HG03064 (cell line): ENCODE measurements around the gene HGS.

Experiments used
- ATAC-seq: cut with Tn5 transposase; IDR thresholded peaks from one replicate; pipeline ENCODE4 v1.9.1; 2021; ENCODE audit warnings: low read depth; ENCODE audit not compliant: unreplicated experiment

Gene HGS

DNA sequence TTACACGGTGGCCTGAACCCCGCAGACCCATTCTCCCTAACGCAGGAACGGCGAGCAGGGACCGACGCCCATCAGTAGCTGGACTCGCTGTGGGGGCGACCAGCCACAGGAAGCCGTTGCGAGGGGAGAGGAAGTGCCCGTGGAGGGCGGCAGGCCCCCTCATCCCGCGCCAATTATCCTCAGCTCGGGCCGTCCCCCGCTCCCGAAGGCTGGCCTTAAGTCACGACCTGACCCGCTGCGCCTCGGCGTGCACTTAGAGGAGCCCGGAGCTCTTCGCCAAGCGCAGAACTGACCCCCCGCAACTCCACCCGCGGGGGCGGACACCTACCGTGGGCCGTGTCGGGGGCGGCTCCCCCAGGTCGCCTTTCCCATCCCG, 615 bp upstream of the HGS start:
- ATAC-seq: peak; percentile 7

DNA sequence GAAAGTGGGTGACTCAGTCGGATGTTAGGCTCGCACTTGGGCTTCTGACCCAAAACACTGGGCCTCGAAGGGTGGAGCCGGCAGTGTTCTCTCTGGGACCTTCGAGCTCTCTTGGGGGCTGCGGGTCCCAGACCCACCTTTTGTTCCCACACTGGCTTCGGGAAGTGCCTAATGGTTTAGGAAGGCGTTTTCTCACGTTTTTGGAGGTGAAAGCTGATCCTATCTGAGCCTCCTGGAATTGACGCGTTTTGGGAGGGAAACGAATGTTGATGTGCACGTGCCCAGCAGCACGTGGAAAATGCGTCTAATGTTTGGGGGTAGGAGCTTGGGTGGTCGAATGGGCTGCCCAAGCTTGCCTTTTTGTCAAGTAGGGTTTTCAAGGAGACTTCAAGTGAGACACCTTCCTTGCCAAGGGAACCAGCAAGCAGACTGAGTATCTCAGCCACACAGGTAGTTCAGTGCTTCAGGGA, 666 bp downstream of the HGS start:
- no peak for ATAC-seq

DNA sequence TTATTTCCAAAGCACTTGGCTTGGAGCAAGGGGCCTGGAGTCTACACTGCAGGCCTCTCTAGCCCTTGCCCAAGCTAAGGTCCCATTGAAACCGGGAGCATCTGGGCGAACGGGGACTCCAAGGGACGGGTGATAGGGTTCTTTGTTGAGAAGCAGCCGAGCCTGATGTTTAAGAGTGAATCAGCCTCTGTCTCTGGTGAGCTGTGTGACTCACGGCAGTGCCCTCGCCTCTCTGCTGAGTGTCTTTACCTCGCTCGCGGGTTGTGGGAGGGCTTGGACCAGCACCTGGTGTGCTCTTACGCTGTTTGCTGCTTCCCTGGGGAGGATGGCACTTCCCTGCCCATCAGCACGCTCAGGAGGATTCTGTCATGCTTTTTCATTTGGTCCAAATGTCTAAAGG, 1.3 kb downstream of the HGS start:
- ATAC-seq: no peak

DNA sequence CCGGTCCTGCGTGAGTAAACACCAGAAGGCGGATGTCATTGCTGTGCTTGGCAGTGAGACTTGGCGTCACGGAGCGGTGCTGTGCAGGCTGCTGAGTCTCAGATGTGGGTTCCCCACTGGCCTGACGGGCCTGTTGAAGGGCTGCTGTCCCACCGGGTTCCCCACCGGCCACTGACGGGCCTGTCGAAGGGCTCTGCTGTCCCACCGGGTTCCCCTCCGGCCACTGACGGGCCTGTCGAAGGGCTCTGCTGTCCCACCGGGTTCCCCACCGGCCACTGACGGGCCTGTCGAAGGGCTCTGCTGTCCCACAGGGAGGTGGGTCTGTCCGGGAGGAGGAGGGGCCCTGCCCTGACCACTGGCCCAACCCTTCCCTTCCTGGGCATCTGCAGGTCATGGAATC, 2.8 kb downstream of the HGS start:
- ATAC-seq: no peak

DNA sequence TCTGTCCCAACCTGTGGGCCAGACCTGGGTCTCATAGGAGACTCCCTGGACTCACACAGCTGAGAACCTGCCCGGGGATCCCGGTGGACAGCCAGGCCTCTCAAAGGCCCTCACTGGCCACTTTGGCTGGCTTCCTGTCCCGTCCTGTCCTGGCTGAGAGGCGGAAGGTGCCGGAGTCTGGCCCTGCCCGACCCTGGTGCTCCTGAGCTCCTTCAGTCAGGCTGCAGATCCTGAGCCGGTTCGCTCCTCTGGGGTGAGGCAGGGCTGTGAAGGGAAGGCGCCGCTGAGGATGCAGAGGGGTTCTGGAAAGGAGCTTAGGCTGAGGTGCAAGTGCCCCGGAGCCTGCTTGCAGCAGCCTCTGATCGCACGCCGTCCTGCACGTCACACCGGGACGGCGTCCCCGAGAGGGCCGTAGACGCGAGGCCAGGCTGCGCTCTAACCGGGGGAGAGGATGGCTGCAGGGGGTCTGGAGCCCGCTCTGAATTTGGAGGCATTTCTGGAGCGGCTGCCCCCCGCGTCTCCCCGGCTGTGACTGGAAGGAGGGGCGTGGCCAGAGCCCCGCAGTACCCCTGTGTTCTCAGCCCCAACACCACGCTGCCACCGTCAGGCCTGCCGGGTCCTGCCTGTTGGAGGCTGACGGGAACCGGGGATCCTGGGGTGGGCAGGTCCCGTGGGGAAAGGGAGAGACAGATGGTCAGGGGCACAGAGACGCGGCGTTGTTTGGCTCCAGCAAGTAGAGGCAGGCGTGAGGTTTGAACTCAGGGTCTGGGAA, 4.1 kb downstream of the HGS start:
- no peak for ATAC-seq

DNA sequence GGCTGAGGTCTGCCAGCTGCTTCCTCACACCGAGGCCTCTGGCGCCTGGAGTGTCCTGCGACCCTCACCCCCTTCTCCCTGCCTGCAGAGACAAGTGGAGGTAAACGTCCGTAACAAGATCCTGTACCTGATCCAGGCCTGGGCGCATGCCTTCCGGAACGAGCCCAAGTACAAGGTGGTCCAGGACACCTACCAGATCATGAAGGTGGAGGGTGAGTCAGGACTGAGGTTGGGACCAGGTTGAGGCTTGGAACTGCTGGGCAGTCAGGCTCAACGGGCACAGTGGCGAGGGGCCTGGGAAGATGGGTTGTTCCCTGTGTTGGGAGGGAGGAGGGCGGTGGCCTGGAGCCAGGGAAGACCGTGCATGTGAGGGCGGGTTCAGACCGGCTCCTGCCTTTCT, 4.8 kb downstream of the HGS start:
- ATAC-seq: no peak

DNA sequence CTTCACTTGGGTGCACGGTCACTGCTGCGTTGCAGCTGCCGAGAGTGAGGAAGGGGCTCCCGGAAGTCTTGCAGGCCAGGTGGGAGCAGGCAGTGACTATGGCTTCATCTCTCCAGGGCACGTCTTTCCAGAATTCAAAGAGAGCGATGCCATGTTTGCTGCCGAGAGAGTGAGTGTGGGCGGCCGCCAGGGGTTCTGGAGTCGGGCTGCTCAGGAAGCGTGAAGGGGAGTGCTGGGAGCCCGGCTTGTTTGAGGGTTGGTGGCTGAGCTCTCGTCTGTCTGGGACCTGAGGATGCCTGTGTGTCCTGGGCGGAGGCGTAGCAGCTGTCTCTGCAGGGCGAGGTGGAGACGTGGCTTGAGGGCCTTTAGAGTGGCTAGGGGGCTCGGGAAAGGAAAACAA, 6.3 kb downstream of the HGS start:
- no peak for ATAC-seq

DNA sequence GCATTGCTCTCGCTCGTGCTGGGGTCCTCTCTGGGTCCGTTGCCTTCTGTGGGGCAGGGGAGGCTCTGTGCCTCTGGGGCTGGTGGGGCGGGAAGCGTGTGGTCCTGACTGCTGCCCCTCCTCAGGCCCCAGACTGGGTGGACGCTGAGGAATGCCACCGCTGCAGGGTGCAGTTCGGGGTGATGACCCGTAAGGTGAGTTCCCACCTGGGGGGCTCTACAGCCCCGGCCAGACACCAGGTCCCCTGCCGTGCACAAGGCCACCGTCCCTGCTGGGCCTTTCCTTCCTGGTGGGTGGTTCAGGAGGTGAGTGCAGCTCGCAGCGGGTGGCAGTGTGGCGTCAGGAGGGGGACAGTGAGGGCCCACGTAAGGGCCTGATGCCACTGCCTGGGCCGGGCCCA, 6.7 kb downstream of the HGS start:
- ATAC-seq: no peak

DNA sequence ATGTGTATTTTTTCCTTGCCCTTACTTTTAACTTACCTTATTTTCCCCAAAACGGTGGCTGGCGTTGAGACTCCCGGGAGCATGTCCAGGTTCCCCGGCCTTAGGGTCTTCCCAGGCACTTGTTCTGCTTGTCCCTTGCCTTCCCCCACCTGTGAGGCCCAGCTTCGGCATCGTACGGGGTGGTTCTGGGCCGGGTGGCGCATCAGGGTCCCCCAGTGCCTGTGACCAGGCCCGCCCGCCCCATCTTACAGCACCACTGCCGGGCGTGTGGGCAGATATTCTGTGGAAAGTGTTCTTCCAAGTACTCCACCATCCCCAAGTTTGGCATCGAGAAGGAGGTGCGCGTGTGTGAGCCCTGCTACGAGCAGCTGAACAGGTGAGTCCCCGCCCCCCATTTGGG, 7.4 kb downstream of the HGS start:
- ATAC-seq: no peak

DNA sequence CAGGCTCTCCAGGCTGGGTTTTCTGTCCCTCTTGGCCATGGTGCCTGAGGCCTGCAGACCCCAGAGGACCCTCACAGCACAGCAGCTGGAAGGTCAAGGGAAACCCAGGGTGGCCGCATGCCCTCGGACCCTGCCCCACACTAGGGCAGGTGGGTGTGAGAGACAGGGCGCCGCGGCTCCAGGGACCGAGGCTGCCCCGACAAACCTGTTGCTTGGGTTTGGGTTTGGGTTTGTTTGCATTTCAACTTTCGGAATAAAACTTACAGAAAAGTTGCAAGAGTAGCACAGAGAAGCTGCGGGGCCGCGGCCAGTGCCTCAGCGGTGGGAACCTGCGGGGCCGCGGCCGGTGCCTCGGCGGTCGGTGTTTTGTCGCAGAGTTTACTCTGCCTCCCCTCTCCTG, 7.8 kb downstream of the HGS start:
- no peak for ATAC-seq

DNA sequence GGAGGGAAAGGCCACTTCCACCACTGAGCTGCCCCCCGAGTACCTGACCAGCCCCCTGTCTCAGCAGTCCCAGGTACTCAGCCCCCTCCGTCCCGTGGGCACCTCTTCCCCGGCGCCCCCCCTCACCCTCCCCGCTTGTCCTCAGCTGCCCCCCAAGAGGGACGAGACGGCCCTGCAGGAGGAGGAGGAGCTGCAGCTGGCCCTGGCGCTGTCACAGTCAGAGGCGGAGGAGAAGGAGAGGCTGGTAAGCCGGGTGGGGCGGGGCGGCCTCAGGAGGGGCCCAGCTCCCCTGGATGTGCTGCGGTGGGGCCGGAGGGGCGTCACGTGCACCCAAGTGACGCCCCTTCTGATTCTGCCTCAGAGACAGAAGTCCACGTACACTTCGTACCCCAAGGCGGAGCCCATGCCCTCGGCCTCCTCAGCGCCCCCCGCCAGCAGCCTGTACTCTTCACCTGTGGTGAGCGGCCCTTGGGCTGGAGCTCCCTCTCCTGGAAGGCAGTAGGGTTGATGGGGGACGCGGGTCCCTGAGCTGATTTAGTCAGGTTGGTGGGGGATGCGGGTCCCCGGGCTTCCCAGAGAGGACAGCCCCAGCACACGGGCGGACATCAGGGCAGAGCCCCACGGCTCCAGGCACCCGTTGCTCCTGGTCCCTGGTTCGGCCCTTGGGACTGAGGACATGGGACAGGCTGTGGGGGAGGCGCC, 9.8 kb downstream of the HGS start:
- ATAC-seq: no peak

DNA sequence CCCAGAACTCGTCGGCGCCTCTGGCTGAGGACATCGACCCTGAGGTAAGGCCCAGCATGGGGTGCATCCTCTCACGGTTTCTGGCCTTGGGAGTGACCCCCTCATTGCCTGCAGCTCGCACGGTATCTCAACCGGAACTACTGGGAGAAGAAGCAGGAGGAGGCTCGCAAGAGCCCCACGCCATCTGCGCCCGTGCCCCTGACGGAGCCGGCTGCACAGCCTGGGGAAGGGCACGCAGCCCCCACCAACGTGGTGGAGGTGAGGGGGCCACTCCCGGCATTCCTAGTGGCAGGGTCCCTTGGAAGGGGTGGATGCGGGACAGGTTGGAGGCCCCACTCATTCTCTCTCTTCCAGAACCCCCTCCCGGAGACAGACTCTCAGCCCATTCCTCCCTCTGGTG, 11.0 kb downstream of the HGS start:
- ATAC-seq: no peak

DNA sequence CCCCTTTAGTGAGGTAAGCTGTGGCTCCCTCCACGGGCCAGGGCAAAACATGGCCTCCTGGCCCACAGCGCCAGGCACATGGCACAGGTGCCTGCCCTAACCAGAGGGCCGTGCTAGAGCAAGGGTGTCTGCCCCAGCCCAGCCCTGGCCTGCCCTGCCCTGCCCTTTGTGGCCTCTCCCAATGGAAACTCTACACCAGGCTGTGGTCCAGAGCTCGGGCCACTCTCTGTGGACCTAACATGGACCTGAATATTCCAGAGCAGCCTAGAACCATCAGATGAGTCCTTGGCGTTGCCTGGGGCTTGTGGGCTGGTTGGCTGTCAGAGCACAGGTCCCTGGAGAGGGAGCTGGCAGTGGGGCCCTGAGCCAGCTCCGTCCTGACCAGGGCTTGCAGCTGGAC, 11.4 kb downstream of the HGS start:
- no peak for ATAC-seq

DNA sequence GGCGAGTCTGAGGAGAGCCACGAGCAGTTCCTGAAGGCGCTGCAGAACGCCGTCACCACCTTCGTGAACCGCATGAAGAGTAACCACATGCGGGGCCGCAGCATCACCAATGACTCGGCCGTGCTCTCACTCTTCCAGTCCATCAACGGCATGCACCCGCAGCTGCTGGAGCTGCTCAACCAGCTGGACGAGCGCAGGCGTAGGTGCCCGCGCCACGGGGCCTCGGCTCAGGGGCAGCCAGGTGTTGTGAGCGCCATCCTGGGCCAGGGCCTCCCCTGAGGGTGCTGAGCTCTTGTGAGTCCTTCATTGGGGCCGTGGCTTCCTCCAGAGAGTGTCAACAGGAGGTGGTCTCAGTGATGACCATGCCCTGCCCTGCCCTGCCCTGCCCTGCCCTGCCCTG, 12.0 kb downstream of the HGS start:
- no peak for ATAC-seq

DNA sequence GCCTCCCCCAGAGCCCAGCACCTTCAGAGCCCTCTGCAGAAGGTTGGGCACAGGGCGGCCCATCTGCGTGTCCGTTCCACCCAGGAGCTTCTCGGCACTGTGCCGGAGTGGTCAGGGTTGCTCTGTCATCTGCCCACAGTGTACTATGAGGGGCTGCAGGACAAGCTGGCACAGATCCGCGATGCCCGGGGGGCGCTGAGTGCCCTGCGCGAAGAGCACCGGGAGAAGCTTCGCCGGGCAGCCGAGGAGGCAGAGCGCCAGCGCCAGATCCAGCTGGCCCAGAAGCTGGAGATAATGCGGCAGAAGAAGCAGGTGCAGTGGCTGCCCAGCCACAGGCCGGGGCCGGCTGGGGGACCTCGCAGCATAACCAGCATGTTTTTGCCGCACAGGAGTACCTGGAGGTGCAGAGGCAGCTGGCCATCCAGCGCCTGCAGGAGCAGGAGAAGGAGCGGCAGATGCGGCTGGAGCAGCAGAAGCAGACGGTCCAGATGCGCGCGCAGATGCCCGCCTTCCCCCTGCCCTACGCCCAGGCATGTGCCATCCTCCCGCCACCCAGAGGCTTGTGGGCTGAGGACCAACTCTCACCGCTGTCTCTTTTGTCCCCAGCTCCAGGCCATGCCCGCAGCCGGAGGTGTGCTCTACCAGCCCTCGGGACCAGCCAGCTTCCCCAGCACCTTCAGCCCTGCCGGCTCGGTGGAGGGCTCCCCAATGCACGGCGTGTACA, 12.6 kb downstream of the HGS start:
- ATAC-seq: no peak

DNA sequence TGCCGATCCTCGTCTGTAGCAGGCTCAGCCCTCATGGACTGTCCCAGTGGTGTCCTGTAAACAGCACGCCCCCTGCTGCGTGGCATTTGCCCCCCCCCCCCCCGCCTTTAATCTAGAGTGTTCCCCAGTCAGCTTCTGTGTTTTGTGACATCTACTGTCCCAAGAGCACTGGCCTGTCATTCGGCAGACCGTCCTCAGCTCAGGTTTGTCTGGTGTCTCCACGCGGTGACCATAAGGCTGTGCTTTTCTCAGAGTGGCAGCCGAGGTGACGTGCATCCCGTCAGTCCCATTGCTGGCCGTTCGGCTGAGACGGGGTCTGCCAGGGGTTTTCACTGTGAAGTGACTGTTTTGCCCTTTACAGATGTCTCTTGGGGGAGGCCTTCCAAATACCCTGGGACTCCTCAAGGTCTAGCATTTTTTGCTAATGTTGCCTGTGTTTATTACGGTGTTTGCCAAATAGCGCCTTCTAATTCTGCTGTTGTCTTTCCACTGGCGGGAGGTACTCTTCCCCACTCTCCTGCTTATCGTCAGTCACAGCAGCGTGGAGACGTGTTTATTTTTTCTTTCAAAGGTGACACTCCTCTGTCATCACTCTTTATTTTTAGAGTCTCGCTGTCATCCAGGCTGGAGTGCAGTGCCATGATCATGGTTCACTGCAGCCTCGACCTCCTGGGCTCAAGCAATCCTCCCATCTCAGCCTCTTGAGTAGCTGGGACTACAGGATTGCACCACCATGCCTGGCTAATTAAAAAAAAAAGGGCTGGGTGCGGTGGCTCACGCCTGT, 13.6 kb downstream of the HGS start:
- ATAC-seq: no peak

DNA sequence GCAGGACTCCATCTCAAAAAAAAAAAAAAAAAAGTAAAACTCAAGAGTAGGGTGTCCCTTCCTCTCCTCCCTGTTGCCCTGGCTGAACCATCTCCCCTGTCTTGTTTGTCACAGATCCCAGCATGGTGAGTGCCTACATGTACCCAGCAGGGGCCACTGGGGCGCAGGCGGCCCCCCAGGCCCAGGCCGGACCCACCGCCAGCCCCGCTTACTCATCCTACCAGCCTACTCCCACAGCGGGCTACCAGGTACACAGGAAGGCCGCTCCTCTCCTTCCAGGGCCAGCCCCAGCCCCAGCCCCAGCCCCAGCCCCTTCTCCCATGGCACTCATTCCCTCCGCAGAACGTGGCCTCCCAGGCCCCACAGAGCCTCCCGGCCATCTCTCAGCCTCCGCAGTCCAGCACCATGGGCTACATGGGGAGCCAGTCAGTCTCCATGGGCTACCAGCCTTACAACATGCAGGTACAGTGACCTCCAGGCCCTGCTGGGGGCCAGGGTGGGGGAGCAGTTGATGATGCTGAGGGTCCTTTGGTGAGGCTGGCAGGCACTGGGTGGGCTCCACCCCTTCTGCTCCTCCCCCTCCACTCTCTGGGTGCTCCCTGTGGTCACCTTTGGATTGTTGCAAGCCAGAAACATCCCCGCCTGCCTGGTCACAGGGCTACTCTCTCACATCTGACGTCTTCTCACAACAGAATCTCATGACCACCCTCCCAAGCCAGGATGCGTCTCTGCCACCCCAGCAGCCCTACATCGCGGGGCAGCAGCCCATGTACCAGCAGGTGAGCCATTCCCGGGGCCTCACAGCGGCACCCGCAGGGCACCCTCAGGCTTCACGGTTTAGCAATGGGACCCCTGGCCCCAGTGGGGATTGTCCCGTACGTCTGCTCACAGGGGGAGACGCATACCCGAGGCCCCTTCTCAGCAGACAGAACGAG, 16.8 kb downstream of the HGS start:
- no peak for ATAC-seq

DNA sequence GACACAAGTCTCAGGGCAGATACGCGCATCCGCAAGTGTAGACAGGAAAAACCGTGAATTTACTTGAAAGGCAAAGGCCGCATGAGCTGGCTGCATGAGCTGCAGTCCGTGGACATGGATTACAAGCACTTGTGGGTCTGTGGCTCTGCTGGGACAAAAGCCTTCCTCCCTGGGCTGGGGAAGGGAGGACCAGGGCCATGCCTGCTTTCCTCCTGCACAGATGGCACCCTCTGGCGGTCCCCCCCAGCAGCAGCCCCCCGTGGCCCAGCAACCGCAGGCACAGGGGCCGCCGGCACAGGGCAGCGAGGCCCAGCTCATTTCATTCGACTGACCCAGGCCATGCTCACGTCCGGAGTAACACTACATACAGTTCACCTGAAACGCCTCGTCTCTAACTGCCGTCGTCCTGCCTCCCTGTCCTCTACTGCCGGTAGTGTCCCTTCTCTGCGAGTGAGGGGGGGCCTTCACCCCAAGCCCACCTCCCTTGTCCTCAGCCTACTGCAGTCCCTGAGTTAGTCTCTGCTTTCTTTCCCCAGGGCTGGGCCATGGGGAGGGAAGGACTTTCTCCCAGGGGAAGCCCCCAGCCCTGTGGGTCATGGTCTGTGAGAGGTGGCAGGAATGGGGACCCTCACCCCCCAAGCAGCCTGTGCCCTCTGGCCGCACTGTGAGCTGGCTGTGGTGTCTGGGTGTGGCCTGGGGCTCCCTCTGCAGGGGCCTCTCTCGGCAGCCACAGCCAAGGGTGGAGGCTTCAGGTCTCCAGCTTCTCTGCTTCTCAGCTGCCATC, 17.7 kb downstream of the HGS start:
- ATAC-seq: no peak
